GM12878 (cell line): ENCODE data around the gene MAP7D2. TPM values are rescaled to one million over a fixed set of nuclear protein-coding genes. Genes with fewer than 3 reads are reported as not detected.

ENCODE experiments used
- ATAC-seq: fragments of 200-7000 bp; cut with Tn5 transposase; 3 replicates; pipeline ENCODE4 v1.9.1; 2020; ENCODE audit warnings: mild to moderate bottlenecking, moderate library complexity
- BruUV-seq: library from RNA; stranded (reverse); fragments of 400-500 nt; replicated peaks from 2 replicates; lab custom pipeline; 2021; lab: Mats Ljungman, UMichigan
- CTCF ChIA-PET: fragments of 300-600 bp; sonication (Branson Sonifier 250); formaldehyde crosslinking; extraction: SDS; loops from one replicate; lab custom pipeline; 2021; ENCODE audit warnings: inconsistent platforms; lab: Yijun Ruan, JAX
- POLR2A ChIA-PET: fragments of 350-600 bp; formaldehyde crosslinking; extraction: SDS; loops from one replicate; lab custom pipeline; 2021; ENCODE audit warnings: inconsistent platforms; lab: Charles Lee
- RAD21 ChIA-PET: fragments of 300-600 bp; sonication (Branson Sonifier 250); formaldehyde crosslinking; loops from one replicate; lab custom pipeline; 2023; ENCODE audit warnings: antibody characterized with exemption; ENCODE audit not compliant: unreplicated experiment; lab: Charles Lee
- SMC1A ChIA-PET: fragments of 300-600 bp; sonication (Branson Sonifier 250); formaldehyde crosslinking; loops from one replicate; lab custom pipeline; 2023; ENCODE audit not compliant: unreplicated experiment, uncharacterized antibody; lab: Charles Lee
- DNase-seq: peaks from one replicate; pipeline ENCODE4 v3.0.0-alpha.2; 2011; ENCODE audit warnings: low read depth, low spot score
- FAIRE-seq: peaks from 3 replicates; lab custom pipeline; 2011; peaks lifted over from hg19 to GRCh38; lab: Jason Lieb, UNC
- H2AFZ ChIP-seq: 2 replicates; pipeline ENCODE4 v1.6.0; 2011; ENCODE audit warnings: low read depth, low read length, control low read depth; ENCODE audit not compliant: control insufficient read depth
- H3K27ac ChIP-seq: 2 replicates; pipeline ENCODE4 v1.5.1; 2011; ENCODE audit warnings: control low read depth; ENCODE audit not compliant: control insufficient read depth, insufficient read depth
- H3K27me3 ChIP-seq, 2 experiments: replicated peaks in 1 of 2; 2 replicates each; pipeline versions ENCODE4 v1.6.0 to v1.6.1; 2011; ENCODE audit warnings: low read length in 1 of 2; ENCODE audit not compliant: control insufficient read depth in 2 of 2, insufficient read depth in 2 of 2
- H3K36me3 ChIP-seq, 2 experiments: 2 replicates each; pipeline ENCODE4 v1.5.1; 2011; ENCODE audit warnings: low read length in 1 of 2; ENCODE audit not compliant: control insufficient read depth in 2 of 2, insufficient read depth in 2 of 2
- H3K4me1 ChIP-seq: 2 replicates; pipeline ENCODE4 v1.6.1; 2011; ENCODE audit warnings: mild to moderate bottlenecking, low read length, moderate library complexity, mixed read lengths; ENCODE audit not compliant: control insufficient read depth, insufficient read depth
- H3K4me2 ChIP-seq: 2 replicates; pipeline ENCODE4 v1.6.0; 2011; ENCODE audit warnings: control low read depth; ENCODE audit not compliant: control insufficient read depth, insufficient read depth
- H3K4me3 ChIP-seq: fragments of 200-600 bp; sonication (generic); 2 replicates; pipeline ENCODE4 v1.5.1; 2016
- H3K79me2 ChIP-seq: 2 replicates; pipeline ENCODE4 v1.6.0; 2011; ENCODE audit warnings: low read length; ENCODE audit not compliant: control insufficient read depth, insufficient read depth
- H3K9ac ChIP-seq: 2 replicates; pipeline ENCODE4 v1.8.0; 2011; ENCODE audit warnings: low read length, control low read depth, mixed read lengths; ENCODE audit not compliant: control insufficient read depth, insufficient read depth
- H3K9me3 ChIP-seq: replicated peaks from 3 replicates; pipeline ENCODE4 v1.5.1; 2011; ENCODE audit warnings: mild to moderate bottlenecking, low read length; ENCODE audit not compliant: control insufficient read depth, insufficient read depth
- H4K20me1 ChIP-seq: 2 replicates; pipeline ENCODE4 v1.6.0; 2011; ENCODE audit not compliant: control insufficient read depth, insufficient read depth
- BRCA1 ChIP-seq: IDR thresholded peaks from 2 replicates; pipeline ENCODE4 v1.6.1; 2011; ENCODE audit warnings: low read depth, low read length, improper control_type of control experiment
- ETV6 ChIP-seq, 2 experiments: fragments of 450-650 bp in 1 of 2; IDR thresholded peaks in 1 of 2; conservative IDR thresholded peaks in 1 of 2; 2 replicates each; pipeline ENCODE4 v1.6.1; 2014; ENCODE audit warnings: antibody characterized with exemption in 1 of 2, borderline replicate concordance in 1 of 2, low read depth in 1 of 2, mild to moderate bottlenecking in 1 of 2, moderate library complexity in 1 of 2
- FOS ChIP-seq: IDR thresholded peaks from 3 replicates; pipeline ENCODE4 v1.6.1; 2011; ENCODE audit warnings: borderline replicate concordance; ENCODE audit not compliant: insufficient read length; ENCODE audit errors: extremely low read depth
- IKZF2 ChIP-seq, 2 experiments: fragments of 450-650 bp; IDR thresholded peaks; 2 replicates each; pipeline ENCODE4 v1.6.1; 2017; ENCODE audit warnings: mild to moderate bottlenecking in 2 of 2, moderate library complexity in 2 of 2
- NR2C2 ChIP-seq: IDR thresholded peaks from 2 replicates; pipeline ENCODE4 v1.6.1; 2011; ENCODE audit warnings: borderline replicate concordance, low read depth; ENCODE audit not compliant: control insufficient read depth, insufficient read length
- NRF1 ChIP-seq: conservative IDR thresholded peaks from 2 replicates; pipeline ENCODE4 v1.6.1; 2011; ENCODE audit warnings: mild to moderate bottlenecking, low read depth, low read length, improper control_type of control experiment
- RAD51 ChIP-seq: fragments of 450-650 bp; IDR thresholded peaks from 2 replicates; pipeline ENCODE4 v1.6.1; 2016; ENCODE audit warnings: moderate library complexity, mild to moderate bottlenecking, inconsistent platforms
- RCOR1 ChIP-seq: conservative IDR thresholded peaks from 2 replicates; pipeline ENCODE4 v1.6.1; 2012; ENCODE audit warnings: low read depth, low read length, improper control_type of control experiment
- SREBF2 ChIP-seq: IDR thresholded peaks from 2 replicates; pipeline ENCODE4 v1.6.1; 2012; ENCODE audit warnings: mild to moderate bottlenecking, low read length
- SRF ChIP-seq, 2 experiments: IDR thresholded peaks; 2 replicates each; pipeline ENCODE4 v1.6.1; 2011; ENCODE audit warnings: low read depth in 2 of 2, low read length in 2 of 2, mild to moderate bottlenecking in 1 of 2, moderate library complexity in 1 of 2
- WRNIP1 ChIP-seq: IDR thresholded peaks from 2 replicates; pipeline ENCODE4 v1.6.1; 2011; ENCODE audit warnings: low read depth, low read length, improper control_type of control experiment, borderline replicate concordance
- YY1 ChIP-seq: IDR thresholded peaks from 2 replicates; pipeline ENCODE4 v1.6.1; 2011; ENCODE audit warnings: low read depth, mild to moderate bottlenecking, low read length
- ZNF24 ChIP-seq: fragments of 450-650 bp; IDR thresholded peaks from 2 replicates; pipeline ENCODE4 v1.6.1; 2017; ENCODE audit warnings: antibody characterized with exemption, mild to moderate bottlenecking
- ZNF622 ChIP-seq: fragments of 450-650 bp; IDR thresholded peaks from 2 replicates; pipeline ENCODE4 v1.6.1; 2017; ENCODE audit warnings: mild to moderate bottlenecking, inconsistent platforms
- ZZZ3 ChIP-seq: IDR thresholded peaks from 2 replicates; pipeline ENCODE4 v1.6.1; 2011; ENCODE audit warnings: low read depth; ENCODE audit not compliant: control insufficient read depth, insufficient read length
- WGBS: methylation state at CpG from one replicate; pipeline ENCODE4 v1.1.6; 2016; ENCODE audit warnings: low lambda C conversion rate; ENCODE audit not compliant: insufficient replicate concordance, insufficient coverage; ENCODE audit errors: missing lambda C conversion rate; 5-methylcytosine and 5-hydroxymethylcytosine counted together
- in situ Hi-C: fragments of 300-500 bp; cut with MboI; formaldehyde crosslinking; loops from 9 replicates; pipeline ENCODE4 v1.14.3; 2018; ENCODE audit warnings: mixed read lengths
- intact Hi-C: fragments of 100-400 bp; cut with micrococcal nuclease; formaldehyde crosslinking; loops from one replicate; pipeline ENCODE4 v1.14.2; 2022; ENCODE audit not compliant: unreplicated experiment
- polyA plus RNA-seq, 11 experiments: library from polyadenylated mRNA; depleted of rRNA in 4 of 11; unstranded in 6 of 11; stranded (reverse) in 5 of 11; fragments of >200 nt; fragmentation: Nextera tagmentation in 4 of 11; fragmentation: Illumina TruSeq in 1 of 11; extraction: Ambion mirVana in 4 of 11; extraction: Trizol in 1 of 11; gene quantifications; 1 replicate in 1 of 11; 2 replicates in 10 of 11; pipeline versions ENCODE4 v1.2.1 to v1.2.3, GENCODE V29; 2011 to 2016; ENCODE audit warnings: inconsistent platforms in 2 of 11, missing spikeins in 2 of 11, low read depth in 1 of 11
- total RNA-seq, 4 experiments: library from RNA; depleted of rRNA in 3 of 4; stranded (reverse); fragments of >200 nt in 3 of 4; fragmentation: Illumina TruSeq in 1 of 4; extraction: Trizol in 1 of 4; gene quantifications; 2 replicates each; pipeline versions ENCODE4 v1.2.1 to v1.2.3, GENCODE V29; 2013 to 2021
- TF ChIP-seq, protein P1 (sequence below): fragments of 450-650 bp; IDR thresholded peaks from 2 replicates; pipeline ENCODE4 v1.6.1; 2017; ENCODE audit warnings: borderline replicate concordance

Gene MAP7D2
- total and polyA plus RNA-seq, 10 of the 15 experiments (the other 5 are each of a cell fraction or from before 2014, with no cell fraction given): 0.06 to 18.4 (median 0.22) TPM

DNA sequence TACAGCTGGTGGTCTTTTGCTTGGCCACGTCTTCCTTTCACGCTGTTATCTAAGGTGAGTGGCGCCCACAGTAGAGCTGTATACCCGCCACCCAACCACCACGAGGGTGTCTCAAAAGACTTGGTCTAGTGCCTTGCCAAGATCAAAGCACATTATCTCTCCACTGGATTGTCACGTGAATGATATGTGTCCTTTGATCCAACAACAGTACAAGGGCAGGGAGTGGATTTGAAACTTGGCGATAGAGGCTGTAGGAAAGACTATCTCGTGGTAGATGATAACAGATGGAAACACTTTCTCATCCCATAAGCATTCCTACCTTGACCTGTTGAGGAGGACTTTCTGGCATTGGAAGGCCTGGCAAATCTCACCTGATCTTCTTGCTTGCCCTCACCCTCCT lies 88.1 kb downstream of the MAP7D2 start:
- RAD21 ChIA-PET: no interaction called here
- intact Hi-C loops (no loop called here), in situ Hi-C loops (no loop called here)
- 54% methylated on average over 8 of the region's 8 CpGs for WGBS
- Histone ChIP-seq H3K4me3 (no peak overlapping the region), H3K4me2 (no peak overlapping the region), H3K79me2 (no peaks in the 10 kb centered on the region), H3K9ac (no peak overlapping the region), H3K36me3 (no peaks in the 10 kb centered on the region), H2AFZ (no peak overlapping the region), H4K20me1 (no peaks in the 10 kb centered on the region), H3K9me3 (no peaks in the 10 kb centered on the region), H3K4me1 (no peaks in the 10 kb centered on the region), H3K27me3 (no peaks in the 10 kb centered on the region; a peak in 1 of 4 replicates), H3K27ac (no peak overlapping the region)
- no peak for TF ChIP-seq RAD51
- TF ChIP-seq BRCA1: no peak
- TF ChIP-seq IKZF2 (IDR thresholded peaks at IDR 0.05): no peak
- TF ChIP-seq ZZZ3: no peak
- no peak for TF ChIP-seq ZNF622
- TF ChIP-seq FOS: no peak
- no peak for TF ChIP-seq YY1
- TF ChIP-seq NR2C2: no peak
- TF ChIP-seq SREBF2: no peak
- no peak for TF ChIP-seq ZNF24
- TF ChIP-seq NRF1: no peak
- no peak for TF ChIP-seq WRNIP1
- no peak for TF ChIP-seq RCOR1
- TF ChIP-seq ETV6 (conservative IDR thresholded peaks at IDR 0.05 in 1 of 2, IDR thresholded peaks at IDR 0.05 in 1 of 2; ENCODE audit: borderline replicate concordance in 1 of 2, low read depth in 1 of 2): no peak
- TF ChIP-seq SRF (IDR thresholded peaks at IDR 0.05; ENCODE audit: low read depth in 2 of 2, low read length in 2 of 2): no peak
- TF ChIP-seq, protein P1, sequence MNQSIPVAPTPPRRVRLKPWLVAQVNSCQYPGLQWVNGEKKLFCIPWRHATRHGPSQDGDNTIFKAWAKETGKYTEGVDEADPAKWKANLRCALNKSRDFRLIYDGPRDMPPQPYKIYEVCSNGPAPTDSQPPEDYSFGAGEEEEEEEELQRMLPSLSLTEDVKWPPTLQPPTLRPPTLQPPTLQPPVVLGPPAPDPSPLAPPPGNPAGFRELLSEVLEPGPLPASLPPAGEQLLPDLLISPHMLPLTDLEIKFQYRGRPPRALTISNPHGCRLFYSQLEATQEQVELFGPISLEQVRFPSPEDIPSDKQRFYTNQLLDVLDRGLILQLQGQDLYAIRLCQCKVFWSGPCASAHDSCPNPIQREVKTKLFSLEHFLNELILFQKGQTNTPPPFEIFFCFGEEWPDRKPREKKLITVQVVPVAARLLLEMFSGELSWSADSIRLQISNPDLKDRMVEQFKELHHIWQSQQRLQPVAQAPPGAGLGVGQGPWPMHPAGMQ: no peak
- no peak for FAIRE-seq
- POLR2A ChIA-PET: no interaction called here
- ATAC-seq: no peak
- no peak for DNase-seq
- SMC1A ChIA-PET: interaction anchor here (1.0 kb wide), 1 partner anchor 39 kb away, joined by 4 read pairs; no protein-coding TSS in a partner anchor
- no TSS peak for BruUV-seq
- CTCF ChIA-PET: interaction anchor here (1.2 kb wide), 1 partner anchor 39 kb away, joined by 4 read pairs; no protein-coding TSS in a partner anchor
